Ishikawa (cell line): ENCODE measurements around the gene CCSER1.

ENCODE experiments used
- CEBPB ChIP-seq: IDR thresholded peaks from 2 replicates; pipeline ENCODE4 v1.6.1; 2012
- CREB1 ChIP-seq: IDR thresholded peaks from 2 replicates; pipeline ENCODE4 v1.6.1; 2012; ENCODE audit warnings: low read depth
- EGR1 ChIP-seq: IDR thresholded peaks from 2 replicates; pipeline ENCODE4 v1.6.1; 2012
- EP300 ChIP-seq: IDR thresholded peaks from 2 replicates; pipeline ENCODE4 v1.6.1; 2012; ENCODE audit warnings: borderline replicate concordance
- FOXM1 ChIP-seq: IDR thresholded peaks from 2 replicates; pipeline ENCODE4 v1.6.1; 2012; ENCODE audit warnings: low read depth, borderline replicate concordance
- MAX ChIP-seq: IDR thresholded peaks from 2 replicates; pipeline ENCODE4 v1.6.1; 2012
- NFIC ChIP-seq: IDR thresholded peaks from 2 replicates; pipeline ENCODE4 v1.6.1; 2012
- RAD21 ChIP-seq: IDR thresholded peaks from 2 replicates; pipeline ENCODE4 v1.6.1; 2012; ENCODE audit warnings: low read depth
- TAF1 ChIP-seq: IDR thresholded peaks from 2 replicates; pipeline ENCODE4 v1.6.1; 2012; ENCODE audit warnings: low read depth, mild to moderate bottlenecking
- TCF12 ChIP-seq: IDR thresholded peaks from 2 replicates; pipeline ENCODE4 v1.6.1; 2012; ENCODE audit warnings: low read depth
- TEAD4 ChIP-seq: IDR thresholded peaks from 2 replicates; pipeline ENCODE4 v1.6.1; 2012
- YY1 ChIP-seq: IDR thresholded peaks from 2 replicates; pipeline ENCODE4 v1.6.1; 2012; ENCODE audit warnings: low read depth
- ZBTB7A ChIP-seq: IDR thresholded peaks from 2 replicates; pipeline ENCODE4 v1.6.1; 2012; ENCODE audit warnings: low read depth
- TF ChIP-seq, protein P1 (sequence below): IDR thresholded peaks from 2 replicates; pipeline ENCODE4 v1.6.1; 2012
- TF ChIP-seq, protein P2 (sequence below): IDR thresholded peaks from 2 replicates; pipeline ENCODE4 v1.6.1; 2012; ENCODE audit warnings: low read depth, mild to moderate bottlenecking

CCSER1 gene

DNA sequence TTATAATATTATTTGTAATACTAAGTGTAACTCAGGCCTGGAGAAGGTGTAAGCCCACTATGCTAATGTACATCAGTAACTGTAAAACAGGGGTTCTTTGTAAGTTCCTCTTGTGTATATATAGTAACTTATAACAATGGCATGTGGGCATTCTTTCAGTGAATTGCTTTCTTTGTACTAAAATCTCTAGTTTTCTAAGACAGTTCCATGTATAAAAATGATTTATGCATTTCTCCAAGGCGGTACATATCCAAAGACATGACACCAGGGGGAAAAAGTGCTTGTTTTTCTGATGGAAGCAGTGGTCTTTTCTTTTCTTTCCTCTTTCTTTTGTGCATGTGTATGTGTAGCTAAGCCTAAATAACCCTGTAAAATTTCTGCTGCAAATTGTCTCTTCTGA is 1474.2 kb downstream of the CCSER1 start:
- TF ChIP-seq CREB1 (no peak), RAD21 (no peak)

DNA sequence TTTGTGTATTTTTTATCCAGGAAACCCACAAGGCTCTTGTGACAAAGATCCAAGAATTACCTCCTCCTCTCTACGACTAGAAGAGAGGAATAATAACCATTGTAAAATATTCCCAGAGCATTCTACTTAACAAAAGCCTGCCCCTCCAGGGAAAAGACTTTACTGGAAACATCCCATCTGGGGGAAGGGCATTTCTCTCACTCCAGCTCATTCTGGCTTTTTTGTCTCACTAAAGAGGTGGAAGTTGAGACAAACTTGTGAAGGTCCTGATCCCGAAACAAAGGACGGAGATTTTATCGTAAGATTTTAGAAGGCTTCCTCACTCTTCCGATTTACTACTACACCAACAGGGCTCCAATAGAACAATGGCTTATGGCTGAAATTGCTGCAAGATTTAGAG is 1484.6 kb downstream of the CCSER1 start:
- no peak for TF ChIP-seq CEBPB
- TF ChIP-seq, protein P1, sequence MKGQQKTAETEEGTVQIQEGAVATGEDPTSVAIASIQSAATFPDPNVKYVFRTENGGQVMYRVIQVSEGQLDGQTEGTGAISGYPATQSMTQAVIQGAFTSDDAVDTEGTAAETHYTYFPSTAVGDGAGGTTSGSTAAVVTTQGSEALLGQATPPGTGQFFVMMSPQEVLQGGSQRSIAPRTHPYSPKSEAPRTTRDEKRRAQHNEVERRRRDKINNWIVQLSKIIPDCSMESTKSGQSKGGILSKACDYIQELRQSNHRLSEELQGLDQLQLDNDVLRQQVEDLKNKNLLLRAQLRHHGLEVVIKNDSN, result no peak
- no peak for TF ChIP-seq EGR1
- TF ChIP-seq NFIC, result no peak
- TF ChIP-seq CREB1, result no peak
- TF ChIP-seq FOXM1, result no peak
- TF ChIP-seq, protein P2, sequence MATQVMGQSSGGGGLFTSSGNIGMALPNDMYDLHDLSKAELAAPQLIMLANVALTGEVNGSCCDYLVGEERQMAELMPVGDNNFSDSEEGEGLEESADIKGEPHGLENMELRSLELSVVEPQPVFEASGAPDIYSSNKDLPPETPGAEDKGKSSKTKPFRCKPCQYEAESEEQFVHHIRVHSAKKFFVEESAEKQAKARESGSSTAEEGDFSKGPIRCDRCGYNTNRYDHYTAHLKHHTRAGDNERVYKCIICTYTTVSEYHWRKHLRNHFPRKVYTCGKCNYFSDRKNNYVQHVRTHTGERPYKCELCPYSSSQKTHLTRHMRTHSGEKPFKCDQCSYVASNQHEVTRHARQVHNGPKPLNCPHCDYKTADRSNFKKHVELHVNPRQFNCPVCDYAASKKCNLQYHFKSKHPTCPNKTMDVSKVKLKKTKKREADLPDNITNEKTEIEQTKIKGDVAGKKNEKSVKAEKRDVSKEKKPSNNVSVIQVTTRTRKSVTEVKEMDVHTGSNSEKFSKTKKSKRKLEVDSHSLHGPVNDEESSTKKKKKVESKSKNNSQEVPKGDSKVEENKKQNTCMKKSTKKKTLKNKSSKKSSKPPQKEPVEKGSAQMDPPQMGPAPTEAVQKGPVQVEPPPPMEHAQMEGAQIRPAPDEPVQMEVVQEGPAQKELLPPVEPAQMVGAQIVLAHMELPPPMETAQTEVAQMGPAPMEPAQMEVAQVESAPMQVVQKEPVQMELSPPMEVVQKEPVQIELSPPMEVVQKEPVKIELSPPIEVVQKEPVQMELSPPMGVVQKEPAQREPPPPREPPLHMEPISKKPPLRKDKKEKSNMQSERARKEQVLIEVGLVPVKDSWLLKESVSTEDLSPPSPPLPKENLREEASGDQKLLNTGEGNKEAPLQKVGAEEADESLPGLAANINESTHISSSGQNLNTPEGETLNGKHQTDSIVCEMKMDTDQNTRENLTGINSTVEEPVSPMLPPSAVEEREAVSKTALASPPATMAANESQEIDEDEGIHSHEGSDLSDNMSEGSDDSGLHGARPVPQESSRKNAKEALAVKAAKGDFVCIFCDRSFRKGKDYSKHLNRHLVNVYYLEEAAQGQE, result no peak
- TF ChIP-seq MAX, result no peak
- no peak for TF ChIP-seq EP300
- TF ChIP-seq YY1, result no peak
- TF ChIP-seq ZBTB7A, result no peak
- TF ChIP-seq TCF12, result no peak
- no peak for TF ChIP-seq TEAD4
- no peak for TF ChIP-seq TAF1

- TF ChIP-seq TCF12, result no peak
- TF ChIP-seq TAF1, result no peak
- TF ChIP-seq EGR1, result no peak
- TF ChIP-seq NFIC, result no peak
- no peak for TF ChIP-seq CEBPB
- TF ChIP-seq FOXM1, result no peak
- TF ChIP-seq, protein P1, result no peak
- TF ChIP-seq ZBTB7A, result no peak
- no peak for TF ChIP-seq YY1
- TF ChIP-seq TEAD4, result no peak
- TF ChIP-seq MAX, result no peak
- TF ChIP-seq EP300, result no peak
- TF ChIP-seq, protein P2, result no peak
- TF ChIP-seq CREB1, result no peak
- TF ChIP-seq RAD21, result no peak
Observed at GRCh38 chr4:91620952-91621351, 1493.8 kb downstream of the CCSER1 start.

GRCh38 chr4:91621446-91621845 is 1494.3 kb downstream of the CCSER1 start:
- TF ChIP-seq RAD21, result no peak

GRCh38 chr4:91622925-91623602 is 1495.9 kb downstream of the CCSER1 start:
- TF ChIP-seq, protein P2, result no peak
- no peak for TF ChIP-seq TCF12
- TF ChIP-seq, protein P1, result no peak
- TF ChIP-seq CREB1, result no peak
- TF ChIP-seq TEAD4, result no peak
- TF ChIP-seq RAD21, result no peak
- TF ChIP-seq TAF1, result no peak
- no peak for TF ChIP-seq EGR1
- TF ChIP-seq YY1, result no peak
- no peak for TF ChIP-seq CEBPB
- no peak for TF ChIP-seq EP300
- no peak for TF ChIP-seq MAX
- TF ChIP-seq ZBTB7A, result no peak
- no peak for TF ChIP-seq NFIC
- TF ChIP-seq FOXM1, result no peak
